NCI-H748 (cell line): ENCODE data around the gene SEC22A.

Experiments used
- DNase-seq: peaks from one replicate; lab custom pipeline; 2025; ENCODE audit not compliant: unreplicated experiment; lab: John Stamatoyannopoulos, UW

SEC22A gene

GRCh38 chr3:123201557-123202427 is at the start of gene SEC22A:
SEC22A (plus strand) TSS chr3:123201943; CDS start chr3:123209218, 7,275 bp downstream.
- DNase-seq: peak; percentile 96

DNA sequence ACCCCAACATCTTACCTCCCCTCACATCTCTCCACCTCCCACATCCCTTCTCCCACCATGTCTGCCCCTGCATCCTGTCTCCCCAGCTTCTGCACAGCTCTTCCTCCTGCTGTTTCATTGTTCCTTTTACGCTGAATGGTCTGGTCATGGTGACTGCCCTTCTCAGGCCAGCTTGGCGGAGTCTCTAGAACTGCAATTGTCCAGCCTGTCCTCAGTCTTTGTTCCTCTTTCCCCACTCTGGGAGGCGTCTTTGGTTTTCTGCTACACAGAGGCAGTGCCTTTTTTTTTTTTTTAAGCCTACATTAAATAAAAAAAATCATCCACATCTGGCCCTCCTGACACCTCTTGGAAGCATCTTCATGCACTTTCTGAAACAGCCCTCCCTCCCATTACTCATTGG is 49.1 kb upstream of the SEC22A start:
- DNase-seq: no peak

GRCh38 chr3:123153125-123154019 is 48.4 kb upstream of the SEC22A start:
- no peak for DNase-seq

GRCh38 chr3:123154020-123154985 is 47.4 kb upstream of the SEC22A start:
- no peak for DNase-seq

GRCh38 chr3:123155471-123156011 is 46.2 kb upstream of the SEC22A start:
- no peak for DNase-seq

DNA sequence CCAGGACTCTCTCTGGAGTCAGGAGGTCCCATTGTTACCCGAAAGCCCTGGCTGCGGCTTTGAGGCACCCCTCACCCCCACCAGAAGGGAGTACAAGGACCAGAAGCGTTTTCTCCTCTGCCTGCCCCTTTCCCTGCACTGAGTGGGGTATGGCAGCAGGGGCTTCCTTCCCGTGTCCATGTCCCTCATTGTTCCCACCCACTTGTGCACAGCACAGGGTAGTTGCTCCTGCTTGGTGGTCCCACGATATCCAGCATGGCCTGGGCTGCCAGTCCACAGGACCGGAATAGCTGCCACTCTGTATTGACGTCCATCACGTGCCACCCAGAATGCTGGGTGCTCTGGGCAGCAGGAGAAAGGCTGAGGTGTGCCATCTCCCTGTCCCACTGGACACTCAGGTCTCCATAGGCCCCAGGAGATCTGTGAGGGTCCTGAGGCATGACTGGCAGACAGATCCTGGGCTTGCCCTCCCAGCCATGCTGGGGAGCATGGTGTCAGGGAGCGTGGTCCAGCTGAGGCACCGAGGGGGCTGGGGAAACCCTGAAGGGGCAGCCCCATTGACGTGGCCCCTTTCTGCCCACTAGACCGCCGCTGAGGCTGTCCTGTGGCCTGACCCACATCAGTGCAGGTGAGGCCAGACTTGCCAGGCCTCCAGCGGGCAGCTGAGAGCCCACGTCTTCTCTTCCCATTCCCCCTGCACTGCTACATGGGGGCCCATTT is 45.3 kb upstream of the SEC22A start:
- DNase-seq: no peak

GRCh38 chr3:123157209-123157597 is 44.5 kb upstream of the SEC22A start:
- no peak for DNase-seq

DNA sequence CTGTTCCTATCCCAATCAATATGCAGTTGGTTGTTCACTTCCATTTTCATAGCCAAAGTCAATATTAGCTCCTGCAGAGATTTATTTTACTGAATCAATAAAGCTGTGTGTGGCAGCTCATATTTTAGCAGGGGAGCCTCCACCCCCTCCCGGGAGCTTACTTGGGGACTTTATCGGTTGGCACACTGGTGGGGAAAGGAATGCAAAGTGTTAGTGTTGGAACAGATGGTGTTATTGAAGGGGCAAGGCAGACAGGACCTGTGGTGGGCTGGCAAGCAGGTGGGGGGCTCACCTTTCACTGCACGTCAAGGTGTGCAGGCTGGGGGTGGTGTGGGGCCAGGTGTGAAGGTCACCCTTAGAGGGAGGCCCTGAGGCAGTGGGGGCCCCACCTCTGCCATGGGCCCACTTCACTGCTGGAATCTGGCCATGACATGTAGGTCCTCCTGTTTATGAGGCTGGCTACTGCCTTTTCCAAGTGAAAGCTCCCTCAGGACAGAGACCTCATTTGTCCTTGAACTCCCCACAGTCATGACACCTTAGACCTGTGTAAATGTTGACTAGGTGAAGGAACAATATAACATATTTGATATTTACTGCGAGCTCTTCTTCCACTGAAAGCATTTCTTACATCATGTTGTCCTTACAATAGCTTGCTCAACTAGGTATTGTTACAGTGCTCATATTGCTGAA is 44.0 kb upstream of the SEC22A start:
- no peak for DNase-seq

GRCh38 chr3:123158330-123158729 is 43.4 kb upstream of the SEC22A start:
- DNase-seq: no peak

GRCh38 chr3:123158899-123159390 is 42.8 kb upstream of the SEC22A start:
- no peak for DNase-seq

DNA sequence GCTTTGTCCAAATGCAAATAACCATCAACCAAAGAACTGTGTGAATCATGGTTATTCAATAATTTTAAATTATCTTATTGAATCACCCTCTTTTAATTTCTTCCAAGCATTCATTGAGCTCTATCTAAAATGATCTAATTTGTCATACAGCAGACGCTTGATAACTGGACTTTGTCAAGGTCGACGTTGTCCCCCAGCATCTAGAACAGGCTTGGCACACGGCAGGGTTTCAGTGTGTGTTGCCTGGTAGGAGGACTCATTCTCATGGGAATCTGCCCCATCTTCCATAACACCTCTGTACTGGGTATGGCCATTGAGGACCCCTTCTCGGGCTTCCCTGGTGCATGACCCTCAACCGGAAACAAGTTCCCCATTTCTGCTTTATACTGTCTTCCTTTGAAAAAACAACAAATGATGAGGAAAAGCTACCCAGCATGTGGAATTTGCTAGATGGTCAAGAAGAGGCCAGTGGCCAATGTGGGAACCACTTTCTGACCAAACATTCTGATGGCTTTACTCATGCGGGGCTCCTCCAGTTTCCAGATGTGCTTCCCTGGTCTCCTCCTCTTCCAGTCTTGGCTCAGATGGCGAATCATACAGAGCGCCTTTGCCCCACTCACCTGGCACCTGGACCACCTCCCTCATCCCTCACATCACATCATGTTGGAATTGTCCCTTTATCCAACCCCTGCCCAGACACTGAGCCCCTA is 41.7 kb upstream of the SEC22A start:
- no peak for DNase-seq

DNA sequence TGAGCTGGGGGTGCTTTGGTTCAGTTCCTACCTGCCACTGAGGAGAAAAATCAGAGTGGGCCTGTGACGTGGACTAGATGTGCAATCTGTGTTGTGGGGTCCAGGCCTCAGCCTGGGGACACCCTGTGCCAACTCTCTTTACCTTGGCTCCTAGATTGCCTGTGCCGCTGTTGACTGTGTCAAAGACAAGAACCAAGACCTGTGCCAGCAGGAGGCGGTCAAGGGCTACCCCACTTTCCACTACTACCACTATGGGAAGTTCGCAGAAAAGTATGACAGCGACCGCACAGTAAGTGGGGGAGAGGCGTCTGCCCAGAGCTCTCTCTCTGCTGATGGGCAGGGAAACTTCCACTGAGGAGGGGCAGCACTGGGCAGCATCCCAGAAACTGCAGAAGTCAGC is 40.6 kb upstream of the SEC22A start:
- DNase-seq: no peak

DNA sequence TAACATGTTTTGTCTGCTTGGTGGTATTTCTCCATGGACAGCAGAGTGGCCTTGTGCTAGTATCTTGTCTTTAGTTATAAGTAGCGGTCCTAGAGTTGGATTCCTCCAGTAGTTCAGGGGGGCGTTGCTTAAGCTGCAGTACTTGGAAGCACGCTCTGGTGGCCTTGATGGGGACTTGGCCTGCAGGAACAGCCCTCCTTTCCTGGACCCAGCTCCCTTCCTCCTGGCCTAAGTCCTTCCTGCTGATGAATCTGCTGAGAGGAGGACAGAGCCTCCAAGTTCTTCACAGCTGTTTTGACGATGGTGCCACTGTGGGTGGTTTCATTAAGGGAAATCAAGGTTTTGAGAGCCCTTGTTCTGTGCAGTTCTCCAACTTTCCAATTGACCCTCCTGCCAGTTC is 38.6 kb upstream of the SEC22A start:
- DNase-seq: no peak

DNA sequence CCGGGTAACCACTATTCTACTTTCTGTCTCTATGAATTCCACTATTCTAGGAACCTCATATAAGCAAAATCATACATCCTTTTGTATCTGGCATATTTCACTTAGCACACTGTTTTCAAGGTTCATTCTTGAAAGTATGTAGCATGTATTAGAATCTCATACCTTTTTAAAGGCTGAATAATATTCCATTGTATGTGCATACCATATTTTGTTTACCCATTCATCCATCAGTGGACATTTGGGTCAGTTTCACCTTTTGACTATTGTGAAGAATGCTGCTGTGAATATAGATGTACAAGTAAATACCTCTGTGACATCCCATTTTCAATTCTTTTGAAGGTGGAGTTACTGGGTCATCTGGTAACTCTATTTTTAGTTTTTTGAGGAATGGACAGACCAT is 36.6 kb upstream of the SEC22A start:
- DNase-seq: no peak

DNA sequence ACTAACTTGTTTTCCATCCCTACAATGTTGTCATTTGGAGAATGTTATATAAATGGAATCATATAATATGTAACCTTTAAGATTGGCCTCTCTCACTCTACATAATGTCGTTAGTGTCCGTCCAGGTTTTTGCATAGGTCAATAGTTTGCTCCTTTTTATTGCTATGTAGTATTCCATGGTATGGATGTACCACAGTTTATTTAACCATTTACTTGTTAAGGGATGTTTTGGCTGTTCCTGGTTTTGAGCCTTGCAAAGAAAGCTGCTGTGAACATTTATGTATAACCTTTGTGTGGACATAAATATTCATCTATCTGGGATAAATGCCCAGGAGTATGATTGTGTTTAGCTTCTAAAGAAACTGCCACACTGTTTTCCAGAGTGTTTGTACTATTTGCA is 34.1 kb upstream of the SEC22A start:
- no peak for DNase-seq

DNA sequence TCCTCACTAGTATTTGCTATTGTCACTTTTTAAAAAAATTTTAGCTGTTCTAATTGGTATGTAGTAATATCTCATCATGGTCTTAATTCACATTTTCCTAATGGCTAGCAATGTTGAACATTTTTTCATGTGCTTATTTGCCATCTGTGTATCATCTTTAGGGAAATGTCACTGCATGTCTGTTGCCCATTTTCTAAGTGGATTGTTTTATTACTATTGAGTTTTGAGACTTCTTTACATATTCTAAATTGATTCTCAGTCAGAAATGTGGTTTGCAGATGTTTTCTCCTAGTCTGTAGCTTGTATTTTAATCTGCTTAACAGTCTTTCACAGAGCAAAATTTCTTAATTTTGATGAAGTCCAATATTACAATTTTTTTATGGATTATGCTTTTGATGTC is 33.6 kb upstream of the SEC22A start:
- DNase-seq: no peak

DNA sequence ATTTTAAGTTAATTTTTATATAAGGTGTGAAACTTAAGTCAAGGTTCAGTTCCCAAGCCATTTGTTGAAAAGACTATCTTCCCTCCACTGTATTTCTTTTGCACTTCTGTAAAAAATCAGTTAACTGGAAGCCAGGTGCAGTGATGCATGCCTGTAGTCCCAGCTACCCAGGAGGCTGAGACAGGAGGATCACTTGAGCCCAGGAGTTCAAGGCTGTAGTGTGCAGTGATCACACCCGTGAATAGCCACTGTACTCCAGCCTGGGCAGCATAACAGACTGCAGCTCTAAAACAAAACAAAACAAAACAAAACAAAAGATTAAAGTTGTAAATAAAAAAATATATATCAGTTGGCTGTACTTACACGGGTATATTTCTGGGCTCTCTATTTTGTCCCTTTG is 33.1 kb upstream of the SEC22A start:
- no peak for DNase-seq

DNA sequence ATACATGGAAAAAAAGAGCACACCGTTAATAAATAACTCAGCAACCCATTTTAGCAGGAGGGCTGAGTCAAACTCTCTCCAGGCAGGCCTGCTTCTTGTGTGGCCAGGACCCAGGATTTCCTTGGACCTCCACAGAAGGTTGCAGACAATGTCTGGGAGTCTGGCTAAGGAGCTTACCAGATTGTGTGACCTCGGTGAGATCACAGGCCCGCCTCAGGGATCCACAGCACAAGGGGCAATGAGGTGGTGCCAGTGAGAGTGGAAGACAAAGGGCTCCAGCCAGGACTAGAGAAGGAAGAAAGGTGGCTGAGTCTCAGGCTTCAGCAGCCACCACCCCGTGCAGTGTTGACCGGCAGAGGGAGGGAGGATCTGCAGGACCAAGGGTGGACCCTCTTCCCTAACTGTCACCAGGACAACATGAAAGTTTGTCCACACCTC is 32.2 kb upstream of the SEC22A start:
- DNase-seq: no peak
